ENCODE measurements around the gene SLC35C1. TPM values are rescaled to one million over a fixed set of nuclear protein-coding genes. Genes with fewer than 3 reads are reported as not detected.

SLC35C1 gene
- total and polyA plus RNA-seq, 9 of the 15 experiments (the other 6 are each of a cell fraction or from before 2014, with no cell fraction given) = 0.65 to 13.1 (median 2.4) TPM

DNA sequence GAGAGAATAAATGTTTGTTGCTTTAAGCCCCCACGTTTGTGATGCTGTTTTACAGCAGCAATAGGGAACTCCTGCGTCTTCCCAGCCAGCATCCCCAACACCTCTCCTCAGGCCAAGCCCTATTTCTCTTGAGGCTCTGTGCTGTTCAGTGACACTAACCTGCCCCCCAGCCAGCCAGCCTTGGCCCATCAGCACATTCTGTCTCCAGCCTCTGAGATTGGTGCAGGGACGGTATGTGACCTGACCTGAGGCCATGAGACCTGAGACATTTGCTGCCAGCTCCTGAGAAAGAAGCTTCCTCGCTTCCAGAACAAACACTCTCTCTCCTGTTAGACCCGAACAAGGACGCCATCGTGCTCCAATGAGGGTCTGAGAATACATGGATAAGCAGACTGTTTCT, 38.5 kb upstream of the SLC35C1 start (continued):
- TF ChIP-seq, protein P1, sequence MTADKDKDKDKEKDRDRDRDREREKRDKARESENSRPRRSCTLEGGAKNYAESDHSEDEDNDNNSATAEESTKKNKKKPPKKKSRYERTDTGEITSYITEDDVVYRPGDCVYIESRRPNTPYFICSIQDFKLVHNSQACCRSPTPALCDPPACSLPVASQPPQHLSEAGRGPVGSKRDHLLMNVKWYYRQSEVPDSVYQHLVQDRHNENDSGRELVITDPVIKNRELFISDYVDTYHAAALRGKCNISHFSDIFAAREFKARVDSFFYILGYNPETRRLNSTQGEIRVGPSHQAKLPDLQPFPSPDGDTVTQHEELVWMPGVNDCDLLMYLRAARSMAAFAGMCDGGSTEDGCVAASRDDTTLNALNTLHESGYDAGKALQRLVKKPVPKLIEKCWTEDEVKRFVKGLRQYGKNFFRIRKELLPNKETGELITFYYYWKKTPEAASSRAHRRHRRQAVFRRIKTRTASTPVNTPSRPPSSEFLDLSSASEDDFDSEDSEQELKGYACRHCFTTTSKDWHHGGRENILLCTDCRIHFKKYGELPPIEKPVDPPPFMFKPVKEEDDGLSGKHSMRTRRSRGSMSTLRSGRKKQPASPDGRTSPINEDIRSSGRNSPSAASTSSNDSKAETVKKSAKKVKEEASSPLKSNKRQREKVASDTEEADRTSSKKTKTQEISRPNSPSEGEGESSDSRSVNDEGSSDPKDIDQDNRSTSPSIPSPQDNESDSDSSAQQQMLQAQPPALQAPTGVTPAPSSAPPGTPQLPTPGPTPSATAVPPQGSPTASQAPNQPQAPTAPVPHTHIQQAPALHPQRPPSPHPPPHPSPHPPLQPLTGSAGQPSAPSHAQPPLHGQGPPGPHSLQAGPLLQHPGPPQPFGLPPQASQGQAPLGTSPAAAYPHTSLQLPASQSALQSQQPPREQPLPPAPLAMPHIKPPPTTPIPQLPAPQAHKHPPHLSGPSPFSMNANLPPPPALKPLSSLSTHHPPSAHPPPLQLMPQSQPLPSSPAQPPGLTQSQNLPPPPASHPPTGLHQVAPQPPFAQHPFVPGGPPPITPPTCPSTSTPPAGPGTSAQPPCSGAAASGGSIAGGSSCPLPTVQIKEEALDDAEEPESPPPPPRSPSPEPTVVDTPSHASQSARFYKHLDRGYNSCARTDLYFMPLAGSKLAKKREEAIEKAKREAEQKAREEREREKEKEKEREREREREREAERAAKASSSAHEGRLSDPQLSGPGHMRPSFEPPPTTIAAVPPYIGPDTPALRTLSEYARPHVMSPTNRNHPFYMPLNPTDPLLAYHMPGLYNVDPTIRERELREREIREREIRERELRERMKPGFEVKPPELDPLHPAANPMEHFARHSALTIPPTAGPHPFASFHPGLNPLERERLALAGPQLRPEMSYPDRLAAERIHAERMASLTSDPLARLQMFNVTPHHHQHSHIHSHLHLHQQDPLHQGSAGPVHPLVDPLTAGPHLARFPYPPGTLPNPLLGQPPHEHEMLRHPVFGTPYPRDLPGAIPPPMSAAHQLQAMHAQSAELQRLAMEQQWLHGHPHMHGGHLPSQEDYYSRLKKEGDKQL (CRISPR knock-in tag; IDR thresholded peaks at IDR 0.05; ENCODE audit: borderline replicate concordance) = no peak
- TF ChIP-seq NFE2 (IDR thresholded peaks at IDR 0.05; ENCODE audit: low read depth) (no peak), RBM15 (IDR thresholded peaks at IDR 0.05; ENCODE audit: insufficient read depth, low read length) (no peak), GATAD2A (IDR thresholded peaks at IDR 0.05) (no peak), ZNF212 (CRISPR knock-in tag; IDR thresholded peaks at IDR 0.05) (no peak), TEAD2 (tag; IDR thresholded peaks at IDR 0.05) (no peak), ATF7 (IDR thresholded peaks at IDR 0.05) (no peak), ZNF253 (CRISPR knock-in tag; conservative IDR thresholded peaks at IDR 0.05) (no peak), PHB (CRISPR knock-in tag; IDR thresholded peaks at IDR 0.05) (no peak), KAT7 (CRISPR knock-in tag; IDR thresholded peaks at IDR 0.05; ENCODE audit: borderline replicate concordance) (no peak), ZNF232 (CRISPR knock-in tag; IDR thresholded peaks at IDR 0.05) (no peak), GABPA (tag; conservative IDR thresholded peaks at IDR 0.05; ENCODE audit: low read depth) (no peak), ZKSCAN8 (CRISPR knock-in tag; IDR thresholded peaks at IDR 0.05) (no peak)
- TF ChIP-seq, protein P2, sequence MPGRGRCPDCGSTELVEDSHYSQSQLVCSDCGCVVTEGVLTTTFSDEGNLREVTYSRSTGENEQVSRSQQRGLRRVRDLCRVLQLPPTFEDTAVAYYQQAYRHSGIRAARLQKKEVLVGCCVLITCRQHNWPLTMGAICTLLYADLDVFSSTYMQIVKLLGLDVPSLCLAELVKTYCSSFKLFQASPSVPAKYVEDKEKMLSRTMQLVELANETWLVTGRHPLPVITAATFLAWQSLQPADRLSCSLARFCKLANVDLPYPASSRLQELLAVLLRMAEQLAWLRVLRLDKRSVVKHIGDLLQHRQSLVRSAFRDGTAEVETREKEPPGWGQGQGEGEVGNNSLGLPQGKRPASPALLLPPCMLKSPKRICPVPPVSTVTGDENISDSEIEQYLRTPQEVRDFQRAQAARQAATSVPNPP (IDR thresholded peaks at IDR 0.05; ENCODE audit: borderline replicate concordance, insufficient read depth, insufficient read length) = no peak
- TF ChIP-seq, protein P3, sequence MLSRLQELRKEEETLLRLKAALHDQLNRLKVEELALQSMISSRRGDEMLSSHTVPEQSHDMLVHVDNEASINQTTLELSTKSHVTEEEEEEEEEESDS (CRISPR knock-in tag; IDR thresholded peaks at IDR 0.05) = no peak

All from K562 (cell line).